22Rv1 (cell line): ENCODE data around the gene STARD7.

Source experiments
- H3K27ac ChIP-seq: fragments of 450-650 bp; 2 replicates; pipeline ENCODE4 v1.5.1; 2017
- ZFX ChIP-seq: fragments of 450-650 bp; IDR thresholded peaks from 2 replicates; pipeline ENCODE4 v1.6.1; 2017; ENCODE audit warnings: antibody characterized with exemption, borderline replicate concordance
- TF ChIP-seq, protein P1 (sequence below): fragments of 450-650 bp; IDR thresholded peaks from 2 replicates; pipeline ENCODE4 v1.5.1; 2017; ENCODE audit warnings: mild to moderate bottlenecking

STARD7 gene

DNA sequence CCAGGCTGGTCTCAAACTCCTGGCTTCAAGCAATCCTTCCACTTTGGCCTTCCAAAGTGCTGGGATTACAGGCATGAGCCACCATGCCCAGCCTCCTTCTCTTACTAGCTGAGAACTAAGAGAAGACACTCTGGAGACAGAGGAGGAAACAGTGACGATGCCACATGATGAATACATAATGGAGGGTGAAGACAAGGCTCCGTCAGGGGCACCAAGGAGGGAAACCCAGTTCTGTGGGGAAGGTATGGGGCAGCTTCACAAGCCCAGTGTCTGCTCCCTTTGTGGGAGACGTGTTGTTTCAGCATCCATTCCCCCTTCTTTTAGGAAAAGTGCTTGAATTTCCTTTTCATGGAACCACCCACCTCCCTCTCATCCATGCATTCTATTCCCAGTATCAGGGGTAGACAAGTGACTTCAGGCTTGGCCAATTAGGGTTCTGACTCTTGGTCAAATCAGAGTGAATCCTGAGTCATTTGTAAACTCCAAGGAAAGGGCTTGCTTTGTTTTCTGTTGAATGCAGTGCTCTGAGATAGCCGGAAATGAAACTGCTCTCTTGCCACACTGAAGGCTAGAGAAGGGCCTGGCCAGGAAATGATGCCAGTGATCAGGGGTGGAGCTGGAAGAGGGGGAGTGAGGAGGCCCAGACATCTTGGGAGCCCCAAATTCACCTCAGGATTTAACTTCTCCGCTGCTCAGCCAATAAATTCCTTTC lies 33.4 kb upstream of the STARD7 start:
- H3K27ac ChIP-seq, result no peak overlapping the region

DNA sequence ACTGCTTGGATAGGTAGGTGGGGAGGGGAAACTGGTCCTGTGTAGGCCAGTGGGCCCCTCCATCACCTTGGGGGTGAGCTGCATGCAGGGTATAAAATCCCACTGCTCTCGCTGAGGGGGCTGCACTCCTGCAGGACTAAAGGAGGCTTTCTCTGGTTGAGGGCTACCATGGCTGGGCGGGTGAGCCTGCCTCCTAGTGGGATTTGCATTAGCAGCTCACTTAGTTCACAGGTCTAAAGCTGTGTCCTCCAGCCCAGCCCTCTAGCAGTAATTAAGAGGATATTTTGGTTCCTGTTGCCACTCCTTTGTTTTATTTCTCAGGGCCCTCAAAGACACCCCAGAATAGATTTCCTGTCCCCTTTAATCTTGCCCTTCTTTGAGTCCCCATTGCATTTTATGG lies 32.6 kb upstream of the STARD7 start:
- H3K27ac ChIP-seq, result no peak overlapping the region
- no peak for TF ChIP-seq ZFX
- TF ChIP-seq, protein P1, sequence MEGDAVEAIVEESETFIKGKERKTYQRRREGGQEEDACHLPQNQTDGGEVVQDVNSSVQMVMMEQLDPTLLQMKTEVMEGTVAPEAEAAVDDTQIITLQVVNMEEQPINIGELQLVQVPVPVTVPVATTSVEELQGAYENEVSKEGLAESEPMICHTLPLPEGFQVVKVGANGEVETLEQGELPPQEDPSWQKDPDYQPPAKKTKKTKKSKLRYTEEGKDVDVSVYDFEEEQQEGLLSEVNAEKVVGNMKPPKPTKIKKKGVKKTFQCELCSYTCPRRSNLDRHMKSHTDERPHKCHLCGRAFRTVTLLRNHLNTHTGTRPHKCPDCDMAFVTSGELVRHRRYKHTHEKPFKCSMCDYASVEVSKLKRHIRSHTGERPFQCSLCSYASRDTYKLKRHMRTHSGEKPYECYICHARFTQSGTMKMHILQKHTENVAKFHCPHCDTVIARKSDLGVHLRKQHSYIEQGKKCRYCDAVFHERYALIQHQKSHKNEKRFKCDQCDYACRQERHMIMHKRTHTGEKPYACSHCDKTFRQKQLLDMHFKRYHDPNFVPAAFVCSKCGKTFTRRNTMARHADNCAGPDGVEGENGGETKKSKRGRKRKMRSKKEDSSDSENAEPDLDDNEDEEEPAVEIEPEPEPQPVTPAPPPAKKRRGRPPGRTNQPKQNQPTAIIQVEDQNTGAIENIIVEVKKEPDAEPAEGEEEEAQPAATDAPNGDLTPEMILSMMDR, result no peak

More for the DNA sequence above, 33.4 kb upstream of the STARD7 start:
- TF ChIP-seq ZFX, result no peak
- TF ChIP-seq, protein P1, result no peak

DNA sequence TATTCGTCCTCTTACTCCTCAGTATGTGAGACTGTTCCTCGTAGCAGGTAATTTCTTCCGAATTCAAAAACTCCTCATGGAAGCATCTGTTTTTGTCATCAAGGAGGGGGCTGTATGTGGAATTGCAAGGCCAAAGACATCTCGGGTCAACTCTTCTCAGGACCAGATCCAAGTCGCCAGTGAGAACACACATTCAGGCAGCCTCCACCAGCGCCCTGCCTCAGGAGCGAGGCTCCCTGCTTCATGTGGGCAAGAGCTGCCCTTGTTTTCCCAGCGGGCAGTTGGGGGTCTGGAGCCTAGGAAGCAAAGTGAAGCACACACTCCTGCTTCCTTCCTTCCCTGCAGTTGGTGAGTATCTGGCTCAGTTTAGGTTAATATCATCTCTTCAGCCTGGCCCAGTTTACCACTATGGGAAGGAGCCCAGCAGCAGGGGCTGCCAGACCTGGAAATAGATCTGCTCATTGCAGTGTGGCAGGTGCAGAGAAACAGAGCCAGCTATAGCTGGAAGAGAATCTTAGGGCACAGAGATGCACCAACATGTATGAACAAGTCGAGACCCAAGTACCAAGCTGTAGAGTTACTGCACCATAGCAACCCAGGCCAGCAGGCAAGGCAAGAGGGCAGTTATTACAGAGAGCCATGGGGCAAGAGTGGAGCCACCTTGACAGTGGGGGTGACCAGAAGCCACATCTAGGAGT lies 31.9 kb upstream of the STARD7 start:
- H3K27ac ChIP-seq, result no peak overlapping the region
- TF ChIP-seq ZFX, result no peak
- TF ChIP-seq, protein P1, result no peak

DNA sequence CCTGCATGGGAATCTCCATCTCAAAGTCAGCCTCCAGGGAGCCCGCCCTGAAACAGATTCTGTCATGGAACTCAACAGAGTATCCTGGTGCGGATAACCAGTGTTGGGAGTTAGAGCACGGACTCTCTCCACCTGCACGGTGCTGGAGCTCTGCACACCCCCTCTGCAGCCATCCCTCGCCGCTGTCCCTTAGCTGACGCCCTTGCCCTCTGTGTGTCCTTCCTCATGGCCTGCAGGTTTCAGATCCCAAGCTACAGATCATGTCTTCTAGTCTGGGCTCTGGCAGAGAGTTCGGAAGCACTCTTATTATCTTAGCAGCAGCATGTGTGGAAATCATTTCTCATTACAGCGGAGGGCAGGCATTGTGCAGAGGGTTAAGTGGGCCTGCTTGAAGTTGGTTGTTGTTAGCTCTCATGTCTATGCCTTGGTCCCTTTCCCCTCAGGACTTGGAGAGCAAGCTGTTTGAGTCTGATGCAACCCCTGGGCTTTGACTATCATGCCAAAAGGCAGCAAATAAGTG lies 31.2 kb upstream of the STARD7 start:
- TF ChIP-seq ZFX, result no peak
- TF ChIP-seq, protein P1, result no peak
- no peak overlapping the region for H3K27ac ChIP-seq

DNA sequence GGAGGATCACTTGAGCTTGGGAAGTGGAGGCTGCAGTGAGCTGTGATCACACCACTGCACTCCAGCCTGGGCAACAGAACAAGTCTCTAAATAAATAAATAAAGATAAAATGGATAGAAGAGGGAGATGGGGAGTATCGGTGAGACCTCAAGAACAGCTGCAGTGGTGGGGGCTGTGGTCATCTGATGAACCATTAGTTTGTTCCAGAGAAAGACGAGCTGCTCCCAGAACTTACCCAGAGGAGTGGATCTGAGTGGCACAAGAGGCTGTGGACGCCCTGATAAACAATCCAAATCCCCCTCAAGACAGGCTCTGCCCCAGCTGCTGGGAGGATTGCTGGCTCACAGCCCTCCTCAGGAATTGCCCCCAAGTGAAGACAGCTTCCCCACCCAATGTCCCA lies 30.5 kb upstream of the STARD7 start:
- H3K27ac ChIP-seq, result no peak overlapping the region
- TF ChIP-seq, protein P1, result no peak
- no peak for TF ChIP-seq ZFX

DNA sequence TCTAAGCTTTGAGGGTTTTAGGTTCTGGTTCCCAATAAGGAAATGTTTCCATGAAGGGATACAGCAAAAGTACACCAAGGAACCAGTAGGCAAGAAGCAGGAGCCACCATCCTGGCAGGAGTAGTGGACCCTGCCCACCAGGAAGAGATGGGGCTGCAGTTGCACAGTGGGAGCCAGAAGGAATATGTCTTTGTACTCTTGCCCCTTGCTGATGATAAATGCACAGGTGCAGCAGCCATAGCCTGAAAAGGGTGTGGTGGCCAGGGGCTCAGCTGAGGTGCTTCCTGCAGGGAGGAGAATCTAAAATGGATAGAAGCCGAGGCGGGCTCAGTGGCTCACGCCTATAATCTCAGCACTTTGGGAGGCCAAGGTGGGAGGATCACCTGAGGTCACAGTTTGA lies 29.6 kb upstream of the STARD7 start:
- TF ChIP-seq, protein P1, result no peak
- TF ChIP-seq ZFX, result no peak

DNA sequence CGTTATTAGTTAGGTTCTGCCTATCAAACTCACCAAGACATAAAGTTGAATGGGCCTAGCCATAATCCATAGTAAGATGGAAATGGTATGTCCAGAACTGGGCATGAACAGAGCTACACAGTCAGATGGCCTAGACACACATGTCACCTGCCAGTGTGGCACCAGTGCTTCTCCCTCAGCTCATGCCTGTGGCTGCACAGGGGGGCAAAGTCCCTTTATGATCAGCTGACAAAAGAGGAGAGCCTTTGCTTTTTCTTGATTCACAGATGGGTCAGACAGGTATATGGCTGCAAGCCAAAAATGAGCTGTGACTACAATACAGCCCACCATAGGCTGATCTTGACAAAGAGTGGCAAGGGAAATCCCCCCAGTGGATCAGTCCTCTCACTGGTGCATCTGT lies 28.3 kb upstream of the STARD7 start:
- no peak overlapping the region for H3K27ac ChIP-seq
- TF ChIP-seq, protein P1, result no peak
- TF ChIP-seq ZFX, result no peak

More for the DNA sequence above, 29.6 kb upstream of the STARD7 start:
- no peak overlapping the region for H3K27ac ChIP-seq
